Stimulated activated CD4-positive, alpha-beta T cell treated with anti-CD3 and anti-CD28 coated beads, TNF-alpha, amount 100 ng/mL, for 24 hours (primary cell): ENCODE data around the gene ZG16.
"Not testable (repeated sequence)": the region's sequence is repeated elsewhere in the genome, so short reads cannot be mapped to it uniquely, and the experiment has no call there.

Source experiments
- DNase-seq, 3 experiments: peaks; one replicate each; pipeline ENCODE4 v3.0.0-alpha.2; 2020; ENCODE audit warnings: low read depth in 3 of 3

Gene ZG16

DNA sequence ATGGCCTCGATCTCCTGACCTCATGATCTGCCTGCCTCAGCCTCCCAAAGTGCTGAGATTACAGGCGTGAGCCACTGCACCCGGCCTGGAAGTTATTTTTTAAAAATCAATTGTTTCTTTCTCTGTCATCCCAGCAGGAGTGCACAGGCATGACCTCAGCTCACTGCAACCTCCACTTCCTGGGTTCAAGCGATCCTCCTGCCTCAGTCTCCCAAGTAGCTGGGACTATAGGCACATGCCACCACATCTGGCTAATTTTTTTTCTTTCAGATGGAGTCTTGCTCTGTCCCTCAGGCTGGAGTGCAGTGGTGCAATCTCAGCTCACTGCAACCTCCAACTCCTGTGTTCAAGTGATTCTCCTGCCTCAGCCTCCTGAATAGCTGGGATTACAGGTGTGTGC, 9.1 kb downstream of the ZG16 start:
- DNase-seq = not testable (repeated sequence)

DNA sequence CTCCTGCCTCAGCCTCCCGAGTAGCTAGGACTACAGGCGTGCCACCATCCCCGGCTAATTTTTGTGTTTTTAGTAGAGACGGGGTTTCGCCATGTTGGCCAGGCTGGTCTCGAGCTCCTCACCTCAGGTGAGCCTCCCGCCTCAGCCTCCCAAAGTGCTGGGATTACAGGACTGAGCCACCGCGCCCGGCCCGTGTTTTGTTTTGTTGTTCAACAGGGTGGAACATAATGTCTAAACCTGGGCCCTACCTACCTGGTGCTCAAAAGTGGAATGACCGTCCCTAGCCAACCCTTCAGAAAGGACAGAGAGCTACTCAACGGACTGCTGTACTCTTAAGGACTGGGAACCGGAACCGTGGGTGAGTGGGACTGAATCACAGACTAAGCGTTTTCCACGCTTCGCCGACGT, 11.7 kb downstream of the ZG16 start:
- DNase-seq = peak in 1 of 3 experiments; percentile 14

DNA sequence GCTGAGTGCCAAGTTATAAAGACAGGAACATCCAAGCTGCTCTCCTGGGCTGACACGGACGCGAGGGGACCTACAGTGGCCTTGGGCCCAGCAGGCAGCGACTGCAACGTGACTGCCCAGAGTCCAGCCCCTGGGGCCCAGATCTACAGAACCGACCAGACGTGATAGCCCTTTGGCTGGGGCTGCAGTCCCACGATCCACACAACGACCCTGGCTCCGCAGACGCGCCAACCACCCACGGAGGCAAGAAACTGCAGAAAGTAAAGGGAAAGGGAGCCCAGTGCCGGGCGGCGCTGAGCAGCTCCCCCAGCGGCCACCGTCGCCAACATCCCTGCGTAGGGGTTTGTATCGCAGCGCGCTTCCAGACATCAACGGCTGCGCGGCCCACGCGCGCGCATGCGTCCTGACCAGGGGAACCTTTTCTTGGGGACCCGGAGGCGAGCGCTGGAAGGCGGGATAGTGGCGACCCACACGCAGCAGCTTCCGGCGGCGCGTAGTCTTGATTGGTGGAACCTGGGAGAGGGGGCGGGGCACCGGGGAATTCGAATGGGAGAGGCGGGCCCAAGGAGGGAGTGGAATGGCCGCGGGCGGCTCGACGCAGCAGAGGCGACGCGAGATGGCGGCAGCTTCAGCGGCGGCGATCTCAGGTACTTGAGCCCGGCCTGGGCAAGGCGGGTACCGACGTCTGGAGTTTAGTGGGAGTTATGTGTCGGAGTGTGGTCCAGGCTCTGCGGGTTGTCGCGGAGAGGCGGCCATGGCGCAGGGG, 12.3 kb downstream of the ZG16 start, which contains the start of gene KIF22:
Gene KIF22, plus strand, starts transcription at position 569 of the 766 bp plus-strand sequence. Its CDS starts 9 bp downstream, at position 578.
- peak; percentile 99 to 100 (median 99) for DNase-seq

DNA sequence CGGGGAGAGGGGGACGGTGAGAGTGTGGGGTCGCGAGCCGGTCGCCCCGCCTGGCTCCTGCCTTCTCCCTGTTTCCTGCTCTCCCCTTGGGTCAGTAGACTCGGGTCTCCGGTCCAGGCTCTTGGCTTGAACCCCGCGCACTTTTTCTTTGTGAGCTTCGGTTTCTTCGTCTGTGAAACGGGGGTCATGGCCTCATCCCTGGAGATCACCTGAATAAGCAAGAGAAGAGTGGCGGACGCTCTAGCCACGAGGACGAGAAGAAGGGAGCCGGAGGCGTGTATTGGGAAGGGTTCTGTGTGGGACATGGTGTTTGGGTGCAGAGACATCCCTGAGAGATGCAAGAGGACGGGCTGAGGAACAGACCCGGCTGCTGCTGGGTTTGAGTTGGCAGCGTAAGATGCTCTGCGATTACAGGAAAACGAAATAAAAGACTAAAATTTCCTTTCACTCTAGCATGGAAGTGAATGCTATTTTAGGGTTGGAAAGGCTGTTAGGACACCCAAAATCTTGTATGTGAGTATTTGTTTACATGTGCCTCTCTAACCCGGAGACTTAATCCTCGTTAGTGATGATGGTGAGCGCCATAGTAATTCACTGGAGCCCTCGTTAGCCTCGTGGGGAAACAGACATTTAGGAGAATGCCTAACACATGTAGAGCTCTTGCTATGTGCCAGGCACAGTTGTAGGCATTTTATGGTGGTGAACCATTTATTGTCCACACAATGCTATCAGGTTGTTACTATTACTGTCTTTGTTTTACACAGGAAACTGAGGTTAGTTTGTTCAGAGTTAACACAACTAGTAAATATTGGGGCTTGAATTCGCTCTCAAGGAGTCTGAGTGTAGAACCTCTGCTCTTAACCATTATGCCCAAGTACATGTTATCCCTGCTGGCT, 13.1 kb downstream of the ZG16 start:
- DNase-seq = no peak

DNA sequence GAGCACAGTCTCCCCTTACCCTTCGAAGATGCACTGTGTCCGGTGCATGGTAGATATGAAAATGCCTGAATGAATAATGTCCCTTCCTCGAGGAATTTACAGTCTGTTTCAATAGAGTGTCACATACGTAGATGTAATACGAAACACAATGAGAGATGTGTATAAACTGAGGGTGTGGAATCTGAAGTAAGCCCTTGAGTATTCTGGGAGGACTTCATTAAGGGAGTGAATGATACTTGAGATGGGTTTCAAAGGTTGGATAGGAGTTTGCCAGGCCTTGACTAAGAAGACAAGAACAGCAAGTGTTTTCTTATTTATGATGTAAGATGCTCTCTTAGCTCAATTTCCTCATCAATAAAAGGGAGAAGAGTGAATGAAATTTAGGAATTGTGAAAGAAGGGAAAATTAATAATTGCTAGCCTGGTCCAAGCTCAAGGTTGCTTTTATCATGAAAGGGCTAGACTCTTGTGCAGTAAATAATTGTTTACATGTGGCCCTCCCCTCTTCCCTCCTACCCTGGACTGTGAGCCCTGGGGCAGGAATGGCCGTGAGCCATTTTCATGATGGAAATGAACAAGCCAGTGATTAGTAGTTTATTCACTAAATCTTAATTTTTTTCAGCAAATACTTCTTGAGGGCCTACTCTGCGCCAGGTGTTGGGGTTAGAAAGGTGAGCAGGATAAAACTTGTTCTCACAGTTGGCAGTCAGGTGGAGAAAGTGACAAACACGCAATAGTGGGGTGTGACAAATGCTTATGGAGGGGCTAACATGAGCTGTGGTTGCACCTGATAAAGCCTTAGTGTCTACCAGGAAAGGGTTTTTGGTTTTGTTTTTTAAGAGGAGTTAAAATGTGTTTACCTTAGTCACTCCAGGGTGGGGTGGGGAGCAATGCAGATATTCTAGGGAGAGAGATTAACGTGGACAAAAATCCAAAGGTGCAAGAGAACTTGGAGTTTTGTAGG, 14.1 kb downstream of the ZG16 start:
- no peak for DNase-seq

DNA sequence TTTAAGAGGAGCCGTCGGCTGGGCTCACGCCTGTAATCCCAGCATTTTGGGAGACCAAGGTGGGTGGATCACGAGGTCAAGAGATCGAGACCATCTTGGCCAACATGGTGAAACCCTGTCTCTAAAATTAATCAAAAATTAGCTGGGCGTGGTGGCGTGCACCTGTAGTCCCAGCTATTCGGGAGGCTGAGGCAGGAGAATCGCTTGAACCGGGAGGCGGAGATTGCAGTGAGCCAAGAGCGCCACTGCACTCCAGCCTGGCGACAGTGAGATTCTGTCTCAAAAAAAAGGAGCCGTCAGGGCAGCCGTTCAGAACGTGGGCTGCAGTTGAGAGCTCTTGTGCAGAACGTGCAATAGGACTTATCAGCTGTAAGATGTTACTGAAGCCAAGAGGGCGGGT, 15.1 kb downstream of the ZG16 start:
- not testable (repeated sequence) for DNase-seq

- no peak for DNase-seq
Measured at GRCh38 chr16:29794231-29794710, 16.2 kb downstream of the ZG16 start.

DNA sequence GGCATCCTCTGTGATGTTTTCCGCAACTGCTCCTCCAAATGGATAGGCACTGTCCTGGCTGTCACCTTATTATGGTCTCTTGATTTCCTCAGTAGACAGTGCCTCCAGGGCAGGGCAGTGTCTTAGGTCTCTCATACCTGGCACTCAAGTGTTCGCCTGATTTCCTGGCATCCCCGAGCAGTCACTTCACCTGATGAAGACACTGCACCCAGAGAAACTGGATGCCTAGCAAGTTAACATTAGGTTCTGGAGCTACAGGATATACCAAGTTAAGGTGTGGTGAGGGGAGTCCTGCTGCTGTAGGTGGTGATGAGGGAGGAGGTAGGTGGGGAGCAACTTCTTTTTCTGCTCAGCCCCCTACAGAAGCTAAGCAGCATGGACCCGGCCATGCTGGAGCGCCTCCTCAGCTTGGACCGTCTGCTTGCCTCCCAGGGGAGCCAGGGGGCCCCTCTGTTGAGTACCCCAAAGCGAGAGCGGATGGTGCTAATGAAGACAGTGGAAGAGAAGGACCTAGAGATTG, 24.4 kb downstream of the ZG16 start:
- DNase-seq = no peak

DNA sequence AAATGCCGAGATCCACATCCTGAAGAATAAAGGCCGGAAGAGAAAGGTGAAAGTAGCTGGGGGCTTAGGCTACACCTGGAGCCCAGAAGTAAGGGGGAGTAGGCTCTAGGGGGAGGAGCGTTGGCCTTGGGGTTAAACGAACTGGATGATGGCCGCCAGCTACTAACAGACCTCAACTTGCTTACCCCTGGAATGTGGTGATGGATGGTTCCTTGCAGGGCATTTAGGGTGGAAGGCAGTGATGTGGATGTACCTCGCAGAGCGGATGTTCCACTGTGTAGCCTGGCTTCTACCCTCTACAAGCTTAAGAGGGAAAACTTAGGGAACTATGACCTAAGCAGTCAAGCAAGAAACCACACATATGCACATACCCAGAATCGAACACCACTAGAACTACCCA, 26.0 kb downstream of the ZG16 start:
- no peak for DNase-seq

- no peak for DNase-seq
Measured at GRCh38 chr16:29804455-29805231, 26.6 kb downstream of the ZG16 start.

GRCh38 chr16:29805232-29806098, 27.4 kb downstream of the ZG16 start:
- peak; percentile 93 to 98 (median 93) for DNase-seq

- DNase-seq = peak in 2 of 3 experiments; percentile 63 to 75
Measured at GRCh38 chr16:29806099-29806579, 28.1 kb downstream of the ZG16 start, which contains the start of gene MAZ. Gene MAZ (plus strand): TSS chr16:29806529. CDS start chr16:29806702, 173 bp downstream.

DNA sequence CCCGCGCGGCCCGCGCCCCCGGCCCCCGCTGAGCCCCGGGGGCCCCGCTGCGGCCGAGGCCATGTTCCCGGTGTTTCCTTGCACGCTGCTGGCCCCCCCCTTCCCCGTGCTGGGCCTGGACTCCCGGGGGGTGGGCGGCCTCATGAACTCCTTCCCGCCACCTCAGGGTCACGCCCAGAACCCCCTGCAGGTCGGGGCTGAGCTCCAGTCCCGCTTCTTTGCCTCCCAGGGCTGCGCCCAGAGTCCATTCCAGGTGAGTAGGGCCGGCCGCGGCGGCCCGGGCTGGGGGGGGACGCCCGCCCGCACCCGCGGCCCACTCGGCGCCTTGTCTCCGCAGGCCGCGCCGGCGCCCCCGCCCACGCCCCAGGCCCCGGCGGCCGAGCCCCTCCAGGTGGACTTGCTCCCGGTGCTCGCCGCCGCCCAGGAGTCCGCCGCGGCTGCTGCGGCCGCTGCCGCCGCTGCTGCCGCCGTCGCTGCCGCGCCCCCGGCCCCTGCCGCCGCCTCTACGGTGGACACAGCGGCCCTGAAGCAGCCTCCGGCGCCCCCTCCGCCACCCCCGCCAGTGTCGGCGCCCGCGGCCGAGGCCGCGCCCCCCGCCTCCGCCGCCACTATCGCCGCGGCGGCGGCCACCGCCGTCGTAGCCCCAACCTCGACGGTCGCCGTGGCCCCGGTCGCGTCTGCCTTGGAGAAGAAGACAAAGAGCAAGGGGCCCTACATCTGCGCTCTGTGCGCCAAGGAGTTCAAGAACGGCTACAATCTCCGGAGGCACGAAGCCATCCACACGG, 28.8 kb downstream of the ZG16 start:
- peak in 2 of 3 experiments; percentile 32 to 71 for DNase-seq

DNA sequence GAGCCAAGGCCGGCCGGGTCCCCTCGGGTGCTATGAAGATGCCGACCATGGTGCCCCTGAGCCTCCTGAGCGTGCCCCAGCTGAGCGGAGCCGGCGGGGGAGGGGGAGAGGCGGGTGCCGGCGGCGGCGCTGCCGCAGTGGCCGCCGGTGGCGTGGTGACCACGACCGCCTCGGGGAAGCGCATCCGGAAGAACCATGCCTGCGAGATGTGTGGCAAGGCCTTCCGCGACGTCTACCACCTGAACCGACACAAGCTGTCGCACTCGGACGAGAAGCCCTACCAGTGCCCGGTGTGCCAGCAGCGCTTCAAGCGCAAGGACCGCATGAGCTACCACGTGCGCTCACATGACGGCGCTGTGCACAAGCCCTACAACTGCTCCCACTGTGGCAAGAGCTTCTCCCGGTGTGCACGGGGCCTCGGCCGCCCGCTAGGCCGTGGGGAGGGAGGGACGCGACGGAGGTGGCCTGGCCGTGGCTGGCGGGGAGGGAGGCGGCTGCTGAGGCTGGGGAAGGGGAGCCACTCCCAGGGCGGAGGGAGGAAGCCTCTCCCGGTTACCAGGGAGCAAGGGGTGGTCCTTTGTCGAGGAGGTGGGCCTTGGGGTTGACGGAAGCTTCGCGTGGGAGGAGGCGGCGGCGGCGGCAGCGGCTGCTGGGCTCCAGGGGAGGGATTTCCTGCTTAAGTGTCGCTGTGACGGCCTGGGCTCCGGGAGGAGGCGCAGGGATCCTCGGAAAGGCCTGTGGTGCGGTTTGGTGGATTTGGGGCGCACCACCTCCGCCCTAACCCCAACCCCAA, 29.6 kb downstream of the ZG16 start:
- DNase-seq = peak; percentile 78 to 90 (median 78)

DNA sequence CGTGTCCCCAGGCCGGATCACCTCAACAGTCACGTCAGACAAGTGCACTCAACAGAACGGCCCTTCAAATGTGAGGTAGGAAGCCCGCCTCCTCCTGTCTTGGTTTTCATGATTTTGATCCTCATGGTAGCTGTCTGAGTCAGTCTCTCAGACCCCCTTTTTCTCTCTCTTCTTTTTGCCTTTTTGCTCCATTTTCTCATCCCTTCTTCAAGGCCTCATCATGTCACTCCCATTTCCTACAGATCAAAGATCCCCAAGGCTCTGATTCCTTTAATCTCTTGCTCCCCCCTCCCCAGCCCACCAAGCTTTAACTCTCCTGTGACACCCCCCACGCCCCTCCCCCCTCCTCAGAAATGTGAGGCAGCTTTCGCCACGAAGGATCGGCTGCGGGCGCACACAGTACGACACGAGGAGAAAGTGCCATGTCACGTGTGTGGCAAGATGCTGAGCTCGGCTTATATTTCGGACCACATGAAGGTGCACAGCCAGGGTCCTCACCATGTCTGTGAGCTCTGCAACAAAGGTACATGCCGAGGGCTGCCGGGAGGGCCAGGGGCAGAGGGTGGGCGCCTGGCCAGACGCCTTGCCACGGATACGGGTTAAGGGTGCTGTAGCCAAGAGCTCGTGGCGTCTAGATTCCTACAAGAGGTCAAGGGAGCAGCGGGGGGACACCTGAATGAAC, 30.3 kb downstream of the ZG16 start:
- DNase-seq = peak in 2 of 3 experiments; percentile 19 to 47

- DNase-seq = no peak
Measured at GRCh38 chr16:29809031-29809747, 31.1 kb downstream of the ZG16 start.
